Fibroblast of pulmonary artery (primary cell): ENCODE measurements around the gene SCAMP3.
A peak's percentile ranks its signal among the peaks of the same experiment; 100 is the strongest.

Source experiments
- DNase-seq: peaks from one replicate; pipeline ENCODE4 v3.0.0-alpha.2; 2010; ENCODE audit warnings: low read depth
- H3K4me3 ChIP-seq: replicated peaks from 2 replicates; pipeline ENCODE4 v1.5.1; 2011; ENCODE audit warnings: low read depth, mild to moderate bottlenecking, control low read depth, low read length, moderate library complexity
- TF ChIP-seq, protein P1 (sequence below): IDR thresholded peaks from 2 replicates; pipeline ENCODE4 v1.5.1; 2011; ENCODE audit warnings: mild to moderate bottlenecking, control low read depth, low read length, inconsistent platforms; ENCODE audit errors: missing control alignments

The SCAMP3 gene

DNA sequence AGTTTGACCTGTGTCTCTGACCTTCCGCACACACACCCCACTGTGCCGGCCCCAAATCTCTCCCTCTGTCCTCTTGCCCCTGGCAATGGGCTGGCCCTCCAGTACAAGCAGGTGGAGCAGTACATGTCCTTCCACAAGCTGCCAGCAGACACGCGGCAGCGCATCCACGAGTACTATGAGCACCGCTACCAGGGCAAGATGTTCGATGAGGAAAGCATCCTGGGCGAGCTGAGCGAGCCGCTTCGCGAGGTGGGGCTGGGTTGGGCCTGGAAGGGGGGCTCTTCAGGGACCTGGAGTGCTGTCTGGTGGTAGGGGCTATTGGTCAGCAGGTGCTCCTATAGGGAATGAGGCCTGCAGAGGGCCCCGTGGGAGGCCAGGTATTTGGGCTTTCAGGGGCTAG, 22.9 kb upstream of the SCAMP3 start:
- H3K4me3 ChIP-seq = no peak overlapping the region
- no peak for DNase-seq
- TF ChIP-seq, protein P1, sequence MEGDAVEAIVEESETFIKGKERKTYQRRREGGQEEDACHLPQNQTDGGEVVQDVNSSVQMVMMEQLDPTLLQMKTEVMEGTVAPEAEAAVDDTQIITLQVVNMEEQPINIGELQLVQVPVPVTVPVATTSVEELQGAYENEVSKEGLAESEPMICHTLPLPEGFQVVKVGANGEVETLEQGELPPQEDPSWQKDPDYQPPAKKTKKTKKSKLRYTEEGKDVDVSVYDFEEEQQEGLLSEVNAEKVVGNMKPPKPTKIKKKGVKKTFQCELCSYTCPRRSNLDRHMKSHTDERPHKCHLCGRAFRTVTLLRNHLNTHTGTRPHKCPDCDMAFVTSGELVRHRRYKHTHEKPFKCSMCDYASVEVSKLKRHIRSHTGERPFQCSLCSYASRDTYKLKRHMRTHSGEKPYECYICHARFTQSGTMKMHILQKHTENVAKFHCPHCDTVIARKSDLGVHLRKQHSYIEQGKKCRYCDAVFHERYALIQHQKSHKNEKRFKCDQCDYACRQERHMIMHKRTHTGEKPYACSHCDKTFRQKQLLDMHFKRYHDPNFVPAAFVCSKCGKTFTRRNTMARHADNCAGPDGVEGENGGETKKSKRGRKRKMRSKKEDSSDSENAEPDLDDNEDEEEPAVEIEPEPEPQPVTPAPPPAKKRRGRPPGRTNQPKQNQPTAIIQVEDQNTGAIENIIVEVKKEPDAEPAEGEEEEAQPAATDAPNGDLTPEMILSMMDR = no peak

DNA sequence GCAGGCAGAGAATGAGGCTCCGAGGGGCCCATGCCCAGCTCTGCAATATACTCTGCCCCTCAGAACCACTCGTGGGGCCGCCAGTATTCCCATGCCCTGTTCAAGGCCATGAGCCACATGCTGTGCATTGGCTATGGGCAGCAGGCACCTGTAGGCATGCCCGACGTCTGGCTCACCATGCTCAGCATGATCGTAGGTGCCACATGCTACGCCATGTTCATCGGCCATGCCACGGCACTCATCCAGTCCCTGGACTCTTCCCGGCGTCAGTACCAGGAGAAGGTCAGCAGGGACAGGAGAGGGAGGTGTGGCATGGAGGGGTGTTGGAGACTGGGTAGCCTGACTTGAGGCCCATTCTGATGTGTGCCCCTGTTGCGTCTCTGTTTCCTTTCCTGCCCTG, 22.3 kb upstream of the SCAMP3 start:
- DNase-seq = no peak
- TF ChIP-seq, protein P1 = no peak

DNA sequence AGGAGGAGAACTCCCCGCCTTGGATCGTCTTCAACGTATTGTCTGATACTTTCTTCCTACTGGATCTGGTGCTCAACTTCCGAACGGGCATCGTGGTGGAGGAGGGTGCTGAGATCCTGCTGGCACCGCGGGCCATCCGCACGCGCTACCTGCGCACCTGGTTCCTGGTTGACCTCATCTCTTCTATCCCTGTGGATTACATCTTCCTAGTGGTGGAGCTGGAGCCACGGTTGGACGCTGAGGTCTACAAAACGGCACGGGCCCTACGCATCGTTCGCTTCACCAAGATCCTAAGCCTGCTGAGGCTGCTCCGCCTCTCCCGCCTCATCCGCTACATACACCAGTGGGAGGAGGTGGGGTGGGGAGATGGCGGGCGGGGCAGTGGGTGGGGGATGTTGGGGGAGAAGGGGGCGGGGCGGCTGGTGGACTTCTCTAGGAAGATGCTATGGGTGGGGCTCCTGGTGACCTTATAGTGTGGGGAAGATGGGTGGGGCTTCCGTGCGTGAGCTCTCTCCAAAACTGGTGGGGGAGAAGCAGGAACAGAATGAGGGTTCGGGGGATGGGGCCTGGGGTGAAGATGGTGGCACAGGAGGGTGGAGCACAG, 20.4 kb upstream of the SCAMP3 start:
- TF ChIP-seq, protein P1 = no peak
- no peak overlapping the region for H3K4me3 ChIP-seq
- no peak for DNase-seq

More for the DNA sequence above, 22.3 kb upstream of the SCAMP3 start:
- no peak overlapping the region for H3K4me3 ChIP-seq

DNA sequence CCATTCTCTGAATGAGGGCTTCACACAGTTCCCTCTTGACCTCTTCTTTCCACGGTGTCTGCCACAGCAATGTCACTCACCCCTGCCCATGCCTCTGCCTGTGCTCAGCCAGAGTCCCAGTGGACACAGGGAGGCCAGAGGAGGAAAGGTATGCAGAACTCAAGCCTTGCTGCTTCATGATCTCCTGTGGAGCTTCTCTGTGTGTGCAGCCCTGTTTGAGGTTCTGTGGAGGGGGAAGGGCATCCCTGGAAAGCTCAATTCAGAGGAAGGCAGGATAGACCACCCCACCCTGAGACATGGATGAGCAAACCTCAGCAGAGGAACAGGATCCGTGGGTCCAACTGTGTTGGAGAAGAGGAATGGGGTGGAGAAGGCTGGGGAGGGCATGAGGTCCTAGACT, 17.1 kb upstream of the SCAMP3 start:
- H3K4me3 ChIP-seq = no peak overlapping the region
- DNase-seq = no peak
- TF ChIP-seq, protein P1 = no peak

DNA sequence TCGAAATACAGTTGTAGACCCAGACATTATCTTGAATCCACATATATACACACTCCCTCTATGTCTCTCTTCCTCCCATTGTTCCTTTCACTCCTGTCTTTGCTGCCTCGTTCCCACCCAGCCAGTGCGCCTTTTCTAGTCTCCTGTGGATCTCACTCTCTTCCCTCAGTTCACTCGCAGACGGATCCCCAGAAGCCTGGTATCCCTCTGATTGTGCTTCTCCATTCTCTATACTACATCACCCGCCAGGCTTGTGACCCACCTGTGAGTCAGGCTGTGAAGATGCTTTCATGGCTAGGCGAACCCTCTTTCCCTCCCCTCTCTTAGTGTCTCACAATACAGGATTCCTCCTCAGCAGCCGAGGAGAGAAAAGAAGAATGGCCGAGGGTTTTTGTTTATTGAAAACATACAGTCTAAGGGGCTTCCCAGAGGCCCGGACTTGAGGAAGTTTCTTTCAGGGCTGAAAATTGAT, 16.6 kb upstream of the SCAMP3 start:
- H3K4me3 ChIP-seq = no peak overlapping the region
- no peak for DNase-seq
- TF ChIP-seq, protein P1 = no peak

DNA sequence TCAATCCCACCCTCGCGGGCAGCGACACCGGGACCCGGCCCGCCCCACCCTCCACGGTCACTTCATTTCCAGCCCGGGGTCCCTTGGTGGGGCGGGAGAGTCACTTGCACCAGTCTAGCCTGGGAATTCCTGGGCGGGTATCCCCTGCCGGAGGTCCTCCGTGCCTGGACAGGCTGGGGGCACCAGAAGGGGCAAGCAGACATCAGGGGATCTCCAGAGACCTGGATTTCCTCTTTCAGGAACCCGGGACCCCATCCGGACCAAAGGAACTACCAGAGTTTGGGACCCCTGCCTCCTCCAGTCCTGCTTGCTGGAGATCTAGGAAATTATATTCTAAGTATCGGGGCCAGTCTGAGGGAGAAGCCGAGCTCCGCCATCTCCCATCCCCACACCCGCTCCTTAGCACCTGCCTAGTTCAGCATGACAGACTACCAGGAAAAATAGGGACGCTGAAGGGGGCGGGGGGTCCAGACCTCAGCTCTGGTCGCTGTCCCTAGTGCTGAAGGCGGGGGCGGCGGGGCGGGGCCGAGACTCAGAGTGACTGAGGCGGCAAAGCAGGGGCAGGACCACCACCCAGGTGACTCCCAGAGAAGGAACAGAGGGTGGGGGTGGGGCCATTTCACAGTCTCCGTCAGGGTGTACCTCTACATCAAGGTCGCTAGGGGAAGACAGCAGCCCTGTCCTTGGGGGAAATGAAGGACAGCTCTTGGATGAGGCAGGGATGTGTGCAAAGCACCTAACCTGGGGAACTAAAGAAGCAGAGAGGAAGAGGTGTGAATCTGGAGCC, 15.9 kb upstream of the SCAMP3 start:
- peak overlapping the region; percentile 69 for H3K4me3 ChIP-seq
- peak; percentile 23 for DNase-seq
- TF ChIP-seq, protein P1 = peak; percentile 37
